IgD-negative memory B cell (primary cell): ENCODE measurements around the gene NUDCD3. TPM values are rescaled to one million over a fixed set of nuclear protein-coding genes. Genes with fewer than 3 reads are reported as not detected.

Experiments used
- H3K27ac Mint-ChIP-seq, 3 donors: one replicate each; pipeline ENCODE4 v1.8.0; 2020 to 2022; ENCODE audit warnings: mild to moderate bottlenecking in 3 of 3, mixed read lengths in 3 of 3, moderate library complexity in 1 of 3
- H3K27me3 Mint-ChIP-seq: one replicate; pipeline ENCODE4 v1.8.0; 2021; ENCODE audit warnings: mixed read lengths
- H3K36me3 Mint-ChIP-seq: one replicate; pipeline ENCODE4 v1.8.0; 2020; ENCODE audit warnings: mild to moderate bottlenecking, mixed read lengths
- H3K4me1 Mint-ChIP-seq, 3 donors: one replicate each; pipeline ENCODE4 v1.8.0; 2020 to 2022; ENCODE audit warnings: mixed read lengths in 3 of 3, mild to moderate bottlenecking in 1 of 3
- H3K4me3 Mint-ChIP-seq, 4 donors: one replicate each; pipeline ENCODE4 v1.8.0; 2020 to 2022; ENCODE audit warnings: mild to moderate bottlenecking in 4 of 4, mixed read lengths in 4 of 4, moderate library complexity in 3 of 4
- H3K9me3 Mint-ChIP-seq, 3 donors: one replicate each; pipeline ENCODE4 v1.8.0; 2020 to 2021; ENCODE audit warnings: mixed read lengths in 3 of 3, mild to moderate bottlenecking in 1 of 3
- polyA plus RNA-seq: library from polyadenylated mRNA; unstranded; fragments of 300-500 nt; fragmentation: Illumina TruSeq; gene quantifications from one replicate; pipeline ENCODE4 v1.2.3, GENCODE V29; 2021

Gene NUDCD3
- polyA plus RNA-seq, 1 donor from 2014 or later, result 57.4 TPM

- Mint-ChIP-seq H3K9me3 (no peaks in the 10 kb centered on the region), H3K36me3 (peaks cover 4% of the 10 kb centered on the region), H3K4me3 (no peak overlapping the region), H3K27me3 (no peaks in the 10 kb centered on the region), H3K4me1 (no peaks in the 10 kb centered on the region), H3K27ac (peak overlapping the region in 1 of 3 donors; percentile 2)
These were observed 104.9 kb downstream of the NUDCD3 start for GRCh38 chr7:44385434-44386138.

- Mint-ChIP-seq H3K27ac (peak overlapping the region in 1 of 3 donors; percentile 2), H3K9me3 (no peaks in the 10 kb centered on the region), H3K36me3 (peaks cover 4% of the 10 kb centered on the region), H3K27me3 (no peaks in the 10 kb centered on the region), H3K4me3 (no peak overlapping the region), H3K4me1 (no peaks in the 10 kb centered on the region)
These were observed 105.6 kb downstream of the NUDCD3 start for GRCh38 chr7:44384586-44385433.

GRCh38 chr7:44383566-44383965 is 106.9 kb downstream of the NUDCD3 start:
- Mint-ChIP-seq H3K4me3 (no peak overlapping the region), H3K9me3 (no peaks in the 10 kb centered on the region), H3K4me1 (peaks cover 0 to 2% (median 0%) of the 10 kb centered on the region in 3 donors), H3K27me3 (no peaks in the 10 kb centered on the region), H3K27ac (no peak overlapping the region), H3K36me3 (peaks cover 2% of the 10 kb centered on the region)

- Mint-ChIP-seq H3K4me1 (peaks cover 7 to 10% (median 7%) of the 10 kb centered on the region in 3 donors), H3K36me3 (no peaks in the 10 kb centered on the region), H3K27ac (peak overlapping the region in 1 of 3 donors; percentile 39), H3K27me3 (no peaks in the 10 kb centered on the region), H3K9me3 (no peaks in the 10 kb centered on the region), H3K4me3 (no peak overlapping the region)
These were observed 107.8 kb downstream of the NUDCD3 start for GRCh38 chr7:44382459-44383265.

GRCh38 chr7:44381494-44382220 is 108.8 kb downstream of the NUDCD3 start:
- Mint-ChIP-seq H3K36me3 (no peaks in the 10 kb centered on the region), H3K9me3 (no peaks in the 10 kb centered on the region), H3K27ac (no peak overlapping the region), H3K4me3 (no peak overlapping the region), H3K27me3 (peaks cover 2% of the 10 kb centered on the region), H3K4me1 (peaks cover 7 to 13% (median 8%) of the 10 kb centered on the region in 3 donors)

GRCh38 chr7:44380831-44381493 is 109.5 kb downstream of the NUDCD3 start:
- peaks cover 7 to 13% (median 8%) of the 10 kb centered on the region in 3 donors for H3K4me1 Mint-ChIP-seq
- H3K9me3 Mint-ChIP-seq, result no peaks in the 10 kb centered on the region
- H3K27me3 Mint-ChIP-seq, result peaks cover 2% of the 10 kb centered on the region
- no peak overlapping the region for H3K27ac Mint-ChIP-seq
- no peaks in the 10 kb centered on the region for H3K36me3 Mint-ChIP-seq
- H3K4me3 Mint-ChIP-seq, result no peak overlapping the region

- peaks cover 2% of the 10 kb centered on the region for H3K27me3 Mint-ChIP-seq
- no peak overlapping the region for H3K27ac Mint-ChIP-seq
- H3K36me3 Mint-ChIP-seq, result no peaks in the 10 kb centered on the region
- H3K4me3 Mint-ChIP-seq, result peak overlapping the region in 1 of 4 donors; percentile 32
- H3K9me3 Mint-ChIP-seq, result no peaks in the 10 kb centered on the region
- H3K4me1 Mint-ChIP-seq, result peaks cover 7 to 13% (median 8%) of the 10 kb centered on the region in 3 donors
These were observed 110.1 kb downstream of the NUDCD3 start for GRCh38 chr7:44380189-44380830.

GRCh38 chr7:44379366-44380188 is 110.9 kb downstream of the NUDCD3 start:
- H3K27me3 Mint-ChIP-seq, result peaks cover 2% of the 10 kb centered on the region
- peak overlapping the region in 1 of 4 donors; percentile 32 for H3K4me3 Mint-ChIP-seq
- H3K4me1 Mint-ChIP-seq, result peaks cover 7 to 13% (median 8%) of the 10 kb centered on the region in 3 donors
- no peaks in the 10 kb centered on the region for H3K36me3 Mint-ChIP-seq
- no peak overlapping the region for H3K27ac Mint-ChIP-seq
- H3K9me3 Mint-ChIP-seq, result no peaks in the 10 kb centered on the region

- Mint-ChIP-seq H3K27me3 (peaks cover 3% of the 10 kb centered on the region), H3K36me3 (no peaks in the 10 kb centered on the region), H3K4me3 (no peak overlapping the region), H3K9me3 (no peaks in the 10 kb centered on the region), H3K27ac (peak overlapping the region in 2 of 3 donors; percentile 53 to 69), H3K4me1 (peaks cover 7 to 13% (median 8%) of the 10 kb centered on the region in 3 donors)
These were observed 111.7 kb downstream of the NUDCD3 start for GRCh38 chr7:44378744-44379143.

GRCh38 chr7:44377681-44378421 is 112.6 kb downstream of the NUDCD3 start:
- Mint-ChIP-seq H3K9me3 (no peaks in the 10 kb centered on the region), H3K27ac (peak overlapping the region in 2 of 3 donors; percentile 51 to 53), H3K36me3 (no peaks in the 10 kb centered on the region), H3K4me3 (peak overlapping the region in 2 of 4 donors; percentile 1 to 70), H3K27me3 (peaks cover 3% of the 10 kb centered on the region), H3K4me1 (peaks cover 7 to 13% (median 8%) of the 10 kb centered on the region in 3 donors)

GRCh38 chr7:44377134-44377463 is 113.4 kb downstream of the NUDCD3 start:
- Mint-ChIP-seq H3K27me3 (peaks cover 3% of the 10 kb centered on the region), H3K4me3 (no peak overlapping the region), H3K27ac (no peak overlapping the region), H3K4me1 (peaks cover 7 to 13% (median 8%) of the 10 kb centered on the region in 3 donors), H3K36me3 (no peaks in the 10 kb centered on the region), H3K9me3 (no peaks in the 10 kb centered on the region)

GRCh38 chr7:44376429-44377133 is 113.9 kb downstream of the NUDCD3 start:
- H3K4me3 Mint-ChIP-seq, result peak overlapping the region in 1 of 4 donors; percentile 68
- H3K9me3 Mint-ChIP-seq, result no peaks in the 10 kb centered on the region
- H3K27me3 Mint-ChIP-seq, result peaks cover 3% of the 10 kb centered on the region
- H3K27ac Mint-ChIP-seq, result peak overlapping the region in 2 of 3 donors; percentile 39 to 43
- H3K36me3 Mint-ChIP-seq, result no peaks in the 10 kb centered on the region
- H3K4me1 Mint-ChIP-seq, result peaks cover 7 to 13% (median 8%) of the 10 kb centered on the region in 3 donors
